HG03520 (cell line): ENCODE data around the gene ST6GALNAC3.

Experiments used
- ATAC-seq: cut with Tn5 transposase; IDR thresholded peaks from one replicate; pipeline ENCODE4 v1.9.1; 2021; ENCODE audit warnings: mild to moderate bottlenecking, moderate library complexity; ENCODE audit not compliant: unreplicated experiment

Gene ST6GALNAC3

DNA sequence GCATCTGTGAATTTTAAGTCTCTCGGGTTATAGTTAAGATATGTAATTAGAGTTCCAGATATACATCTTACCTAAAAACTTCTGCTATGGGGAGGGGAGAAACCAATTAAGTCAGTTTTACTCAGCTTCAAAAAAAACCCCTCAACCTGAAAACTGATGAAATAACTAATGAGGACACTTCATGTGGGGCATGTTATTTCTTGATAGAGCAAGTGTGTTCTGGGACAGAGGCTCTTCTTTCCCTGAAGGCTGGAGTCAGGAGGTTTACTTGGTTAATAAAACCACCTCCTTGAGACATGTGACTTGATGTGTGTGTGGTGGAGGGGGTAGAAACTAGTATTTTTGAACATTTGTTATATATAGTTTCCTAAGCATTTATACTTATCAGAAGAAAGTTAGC is 479.7 kb downstream of the ST6GALNAC3 start:
- ATAC-seq, result no peak

- no peak for ATAC-seq
These were observed 487.7 kb downstream of the ST6GALNAC3 start for GRCh38 chr1:76562292-76562691.

DNA sequence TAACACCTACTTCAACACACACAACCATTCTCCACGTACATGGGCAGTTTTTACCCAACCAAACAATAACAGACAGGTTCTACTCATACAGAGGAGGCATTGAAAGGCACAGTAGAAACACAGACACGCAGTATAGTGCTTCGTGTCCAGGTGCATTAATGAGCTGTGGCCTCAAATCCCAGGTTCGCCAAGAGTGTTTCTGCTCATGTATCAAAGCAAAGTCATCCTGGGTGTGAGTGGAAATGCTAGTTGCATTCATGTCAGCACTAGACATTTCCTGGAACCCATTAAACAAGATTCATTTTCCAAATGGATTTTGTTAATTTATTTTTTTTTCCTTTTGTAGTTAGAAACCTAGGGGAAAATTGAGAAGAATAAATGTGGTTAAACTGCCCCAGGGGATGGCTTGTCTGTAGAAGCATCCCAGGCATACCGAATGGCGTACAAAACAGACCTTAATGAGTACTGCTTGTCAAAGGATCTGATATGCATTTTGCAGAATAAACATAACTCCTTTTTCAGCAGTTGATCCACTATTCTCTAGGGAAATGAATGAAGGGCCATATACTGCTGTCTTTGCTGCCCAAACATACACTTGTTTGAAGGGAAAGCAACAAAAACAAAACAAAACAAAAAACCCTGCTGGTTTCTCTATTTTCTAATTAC is 494.2 kb downstream of the ST6GALNAC3 start:
- no peak for ATAC-seq

DNA sequence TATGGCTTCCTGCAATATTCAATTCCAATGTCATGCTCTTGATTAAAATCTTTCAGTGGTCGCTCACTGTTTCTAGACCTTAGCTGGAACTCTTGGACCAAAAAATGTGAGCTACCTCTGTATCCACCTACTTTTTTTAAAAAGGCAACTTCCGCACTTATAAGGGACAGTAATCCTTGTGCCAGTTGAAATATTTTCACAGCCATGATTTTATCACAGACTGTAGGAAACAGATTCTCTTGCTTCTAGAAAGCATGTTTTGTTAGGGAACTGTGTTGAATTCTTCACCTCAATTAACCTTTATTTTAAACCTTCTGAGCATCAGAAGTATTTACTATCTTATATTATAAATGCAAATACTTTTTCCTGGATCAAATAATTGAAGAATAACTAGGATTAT is 496.7 kb downstream of the ST6GALNAC3 start:
- no peak for ATAC-seq

- no peak for ATAC-seq
These were observed 497.7 kb downstream of the ST6GALNAC3 start for GRCh38 chr1:76572229-76572628.

DNA sequence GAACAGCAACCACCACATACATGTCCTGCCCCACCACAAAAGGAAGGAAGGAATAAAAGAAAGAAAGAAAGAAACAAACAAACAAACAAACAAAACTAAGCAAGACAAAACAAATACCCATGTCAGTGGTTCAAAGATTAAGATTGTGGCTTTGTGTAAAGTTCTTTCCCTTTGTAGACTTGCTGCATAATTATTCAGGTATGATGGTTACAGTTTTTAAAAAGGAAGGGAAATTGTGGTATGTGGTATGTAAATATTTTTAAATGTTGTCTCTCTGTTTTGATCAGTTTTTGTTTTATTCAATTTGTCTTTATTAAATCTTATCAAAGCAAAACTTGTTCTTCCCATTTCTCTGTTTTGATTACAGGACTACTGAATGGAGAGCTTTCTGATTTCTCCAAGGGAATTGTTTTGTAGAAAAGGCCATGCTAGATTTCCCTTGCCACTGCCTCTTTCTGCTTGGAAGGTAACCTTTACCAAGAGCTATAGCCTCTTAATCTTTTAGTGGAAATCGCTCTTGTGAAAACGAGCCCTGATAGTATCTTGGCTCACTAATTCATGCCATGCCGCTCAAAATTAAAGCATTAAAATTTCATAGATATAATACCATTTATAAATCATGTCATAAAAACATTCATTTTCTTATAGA is 502.5 kb downstream of the ST6GALNAC3 start:
- no peak for ATAC-seq

GRCh38 chr1:76577525-76578185 is 503.1 kb downstream of the ST6GALNAC3 start:
- ATAC-seq, result no peak

DNA sequence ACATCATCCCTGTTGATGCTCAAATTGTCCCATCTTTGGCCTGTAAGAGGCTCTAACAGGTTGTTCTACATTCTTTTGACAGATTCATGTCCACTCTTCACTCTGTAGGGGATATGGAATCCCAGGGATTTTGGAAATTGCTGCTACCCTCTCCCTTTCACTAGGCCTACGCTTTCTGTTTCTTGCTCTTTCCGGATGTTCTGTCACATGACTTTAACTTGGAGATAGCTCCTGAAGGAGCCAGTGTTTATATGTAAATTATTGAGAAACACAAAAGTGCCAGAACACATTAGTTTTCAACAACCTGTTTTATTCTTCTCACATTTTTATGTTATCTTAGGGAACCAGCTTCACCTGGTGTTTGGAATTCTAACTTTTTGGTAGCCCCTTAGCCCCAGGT is 505.7 kb downstream of the ST6GALNAC3 start:
- no peak for ATAC-seq

DNA sequence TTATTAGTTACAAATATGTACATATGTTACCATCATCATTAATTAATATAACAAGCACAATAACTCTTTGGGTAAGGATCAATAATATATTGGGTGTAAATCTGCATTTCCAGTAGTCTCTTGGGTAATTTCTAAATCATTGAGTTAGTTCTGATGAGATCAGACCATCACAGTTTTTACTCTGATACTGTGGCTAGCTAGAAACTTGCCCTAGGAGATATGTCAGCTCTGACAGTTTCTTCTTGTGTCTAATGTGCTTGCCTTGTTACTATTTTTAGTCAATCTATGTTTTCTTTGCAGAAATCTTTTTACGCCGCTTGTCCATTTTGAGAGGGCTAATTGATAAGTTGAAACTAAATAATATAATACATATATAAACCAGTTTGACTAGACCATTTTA is 507.2 kb downstream of the ST6GALNAC3 start:
- no peak for ATAC-seq

DNA sequence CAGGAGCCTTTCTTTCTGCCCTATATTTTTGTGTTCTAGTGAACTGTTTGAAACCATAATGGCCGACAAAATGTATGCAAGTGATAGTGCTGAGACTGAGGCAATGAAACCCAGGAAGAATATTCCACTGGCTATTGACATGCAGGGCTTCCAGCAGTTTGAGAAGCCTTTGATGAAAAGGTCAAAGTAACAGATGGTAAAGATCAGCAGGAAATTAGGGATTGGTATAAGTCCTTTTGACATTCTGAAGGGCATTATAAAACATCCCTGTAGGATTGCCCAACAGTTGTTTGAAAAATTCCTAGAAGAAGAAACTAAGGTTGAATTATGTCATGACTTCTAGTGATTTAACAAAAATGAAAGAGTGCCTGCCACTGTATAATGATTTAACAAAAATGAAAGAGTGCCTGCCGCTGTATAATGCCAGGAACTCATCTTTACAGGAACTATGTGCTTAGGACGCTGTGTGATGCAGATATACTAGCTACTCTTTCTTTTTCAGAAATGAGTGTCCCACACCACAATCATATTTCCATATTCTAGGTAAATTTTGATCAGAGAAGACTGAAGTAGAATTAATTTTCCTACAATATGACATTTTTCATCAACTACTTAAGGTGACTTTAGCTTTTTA is 508.8 kb downstream of the ST6GALNAC3 start:
- no peak for ATAC-seq

- ATAC-seq, result no peak
These were observed 509.4 kb downstream of the ST6GALNAC3 start for GRCh38 chr1:76583875-76584477.

- no peak for ATAC-seq
These were observed 511.6 kb downstream of the ST6GALNAC3 start for GRCh38 chr1:76585980-76586674.

- ATAC-seq, result no peak
These were observed 512.7 kb downstream of the ST6GALNAC3 start for GRCh38 chr1:76587212-76587611.

- no peak for ATAC-seq
These were observed 516.9 kb downstream of the ST6GALNAC3 start for GRCh38 chr1:76591461-76591860.

DNA sequence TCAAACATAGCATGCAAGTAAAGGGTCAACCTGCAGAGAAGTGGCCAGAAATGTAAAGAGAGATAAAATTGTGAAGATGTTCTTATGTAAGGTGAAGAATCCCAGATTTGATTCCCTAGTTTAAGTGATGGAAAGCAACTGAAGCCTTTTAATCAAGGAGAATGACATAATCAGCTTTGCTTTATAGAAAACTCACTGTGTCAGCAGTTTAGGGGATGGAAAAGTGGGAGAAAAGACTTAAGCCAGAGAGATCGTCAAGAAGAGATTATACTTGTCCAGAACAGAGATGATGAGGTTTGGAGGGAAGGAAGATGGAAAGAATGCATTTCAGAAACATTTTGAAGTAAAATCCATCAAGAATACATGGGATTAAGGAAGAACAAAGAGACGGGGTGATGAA is 517.4 kb downstream of the ST6GALNAC3 start:
- ATAC-seq, result no peak

DNA sequence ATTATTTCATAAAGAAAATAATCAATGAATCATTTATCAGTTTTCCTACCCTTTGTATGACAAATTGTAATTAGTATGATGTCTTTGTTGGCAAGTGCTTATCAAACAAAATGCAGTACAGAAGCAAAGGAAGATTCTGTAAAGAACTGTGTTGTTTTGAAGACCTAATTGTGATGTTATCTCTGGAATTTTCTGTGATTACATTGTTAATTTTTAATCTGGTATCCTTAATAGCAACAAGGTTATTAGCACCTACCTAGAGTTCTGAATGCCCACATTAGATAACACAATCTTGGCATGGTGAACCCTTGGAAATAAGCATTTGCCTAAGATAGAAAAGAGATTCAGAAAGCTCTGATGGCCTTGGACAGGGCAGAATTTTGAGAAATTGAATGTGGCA is 518.6 kb downstream of the ST6GALNAC3 start:
- ATAC-seq, result no peak

GRCh38 chr1:76593618-76594017 is 519.1 kb downstream of the ST6GALNAC3 start:
- no peak for ATAC-seq

- no peak for ATAC-seq
These were observed 520.5 kb downstream of the ST6GALNAC3 start for GRCh38 chr1:76595024-76595423.

DNA sequence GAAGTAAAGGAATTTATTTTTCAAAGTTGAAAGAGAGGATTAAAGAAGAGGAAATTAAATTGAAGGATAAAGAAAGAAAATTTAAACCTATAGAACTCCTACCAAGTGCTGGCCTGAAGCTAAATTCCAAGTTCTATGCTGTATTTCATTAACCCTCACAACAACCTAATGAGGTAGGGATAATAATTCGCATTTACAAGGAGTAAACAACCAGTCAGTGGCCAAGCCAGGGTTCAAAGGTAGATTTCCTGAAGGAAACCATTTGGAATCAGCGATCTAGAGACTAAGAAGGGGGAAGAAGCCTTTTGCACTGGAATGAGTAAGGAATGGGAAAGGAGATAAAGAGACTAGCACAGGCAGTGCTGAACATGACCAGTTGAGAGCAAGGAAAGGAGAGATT is 526.9 kb downstream of the ST6GALNAC3 start:
- no peak for ATAC-seq

DNA sequence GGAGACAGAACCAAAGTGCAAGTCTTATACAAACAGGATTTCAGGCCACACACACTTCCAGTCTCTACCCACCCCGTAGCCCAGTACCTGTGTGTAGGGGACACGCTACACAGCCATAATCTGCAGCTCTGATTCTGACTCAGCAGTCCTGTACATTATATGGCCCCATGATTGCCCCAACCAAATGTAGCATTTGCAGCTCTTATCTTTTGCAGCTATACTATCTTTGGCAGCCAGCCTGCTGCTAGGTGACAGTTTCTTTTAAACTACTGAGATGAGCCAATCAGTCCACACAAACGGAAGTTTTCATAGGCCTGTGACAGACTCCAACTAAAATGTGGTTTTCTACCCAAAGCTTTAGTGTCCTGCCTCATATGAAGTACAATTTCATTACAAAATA is 533.2 kb downstream of the ST6GALNAC3 start:
- no peak for ATAC-seq
